T47D (cell line): ENCODE data around the gene GET4.
"Not testable (repeated sequence)": the region's sequence is repeated elsewhere in the genome, so short reads cannot be mapped to it uniquely, and the experiment has no call there.

Source experiments
- DNase-seq, 2 experiments: peaks; one replicate each; pipeline versions ENCODE4 v3.0.0 to v3.0.0-alpha.2; 2011 to 2012; ENCODE audit warnings: low read depth in 1 of 2, low spot score in 1 of 2
- JUND ChIP-seq: IDR thresholded peaks from 2 replicates; pipeline ENCODE4 v1.6.1; 2012; ENCODE audit warnings: low read depth
- in situ Hi-C: cut with HindIII; loops from 2 replicates; pipeline ENCODE4 v1.10.0; 2016; ENCODE audit warnings: low sequenced_read_pairs, low pct_unique_long_range_greater_than_20kb

GET4 gene

GRCh38 chr7:921581-922333, 45.4 kb downstream of the GET4 start:
- no peak for TF ChIP-seq JUND
- in situ Hi-C loops: no loop called here
- no peak for DNase-seq

DNA sequence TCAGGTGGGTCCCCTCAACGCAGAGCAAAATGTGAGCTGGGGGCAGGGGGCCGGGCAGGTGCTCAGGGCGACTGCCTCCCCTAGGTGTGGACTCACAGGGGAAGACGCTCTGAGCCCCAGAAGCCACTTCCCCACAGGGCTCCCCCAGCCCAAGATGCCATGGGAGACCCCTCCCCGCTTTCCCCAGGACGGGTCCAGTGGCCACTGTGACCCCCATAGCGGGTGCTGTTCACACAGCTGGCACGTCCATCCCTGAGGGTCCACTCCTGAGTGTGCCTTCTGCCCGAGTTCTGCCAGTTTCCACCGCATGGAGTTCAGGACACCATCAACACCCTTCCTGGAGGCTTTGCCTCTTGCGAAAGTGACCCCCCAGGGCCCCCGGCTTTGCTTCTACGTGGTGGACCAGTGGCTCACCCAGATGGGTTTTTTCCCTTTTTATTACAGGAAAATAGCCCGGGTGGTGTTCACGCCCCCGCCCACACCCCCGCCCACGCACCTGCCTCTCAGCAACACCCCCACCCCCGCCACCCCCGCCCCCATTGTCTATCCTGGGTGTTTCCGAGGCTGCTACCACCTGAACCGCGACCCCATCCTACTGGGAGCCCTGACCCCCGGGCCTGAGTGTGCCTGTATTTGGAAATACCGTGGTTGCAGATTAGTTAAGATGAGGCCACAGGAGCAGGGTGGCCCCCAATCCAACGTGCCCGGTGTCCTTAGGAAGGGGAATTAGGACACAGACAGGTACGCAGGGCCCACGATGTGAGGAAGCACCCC, 46.2 kb downstream of the GET4 start:
- in situ Hi-C loops: no loop called here
- TF ChIP-seq JUND: no peak

GRCh38 chr7:923108-924041, 47.0 kb downstream of the GET4 start:
- in situ Hi-C loops: no loop called here
- no peak for TF ChIP-seq JUND
- no peak for DNase-seq

More for the DNA sequence above, 46.2 kb downstream of the GET4 start:
- no peak for DNase-seq

DNA sequence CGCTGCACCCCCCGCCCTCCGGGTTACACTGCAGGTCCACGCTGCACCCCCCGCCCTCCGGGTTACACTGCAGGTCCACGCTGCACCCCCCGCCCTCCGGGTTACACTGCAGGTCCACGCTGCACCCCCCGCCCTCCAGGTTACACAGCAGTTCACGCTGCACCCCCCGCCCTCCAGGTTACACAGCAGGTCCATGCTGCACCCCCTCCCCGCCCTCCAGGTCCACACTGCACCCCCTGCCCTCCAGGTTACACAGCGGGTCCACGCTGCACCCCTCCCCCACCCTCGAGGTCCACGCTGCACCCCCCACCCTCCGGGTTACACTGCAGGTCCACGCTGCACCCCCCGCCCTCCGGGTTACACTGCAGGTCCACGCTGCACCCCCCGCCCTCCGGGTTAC, 47.7 kb downstream of the GET4 start:
- DNase-seq, in situ Hi-C loops: not testable (repeated sequence)

DNA sequence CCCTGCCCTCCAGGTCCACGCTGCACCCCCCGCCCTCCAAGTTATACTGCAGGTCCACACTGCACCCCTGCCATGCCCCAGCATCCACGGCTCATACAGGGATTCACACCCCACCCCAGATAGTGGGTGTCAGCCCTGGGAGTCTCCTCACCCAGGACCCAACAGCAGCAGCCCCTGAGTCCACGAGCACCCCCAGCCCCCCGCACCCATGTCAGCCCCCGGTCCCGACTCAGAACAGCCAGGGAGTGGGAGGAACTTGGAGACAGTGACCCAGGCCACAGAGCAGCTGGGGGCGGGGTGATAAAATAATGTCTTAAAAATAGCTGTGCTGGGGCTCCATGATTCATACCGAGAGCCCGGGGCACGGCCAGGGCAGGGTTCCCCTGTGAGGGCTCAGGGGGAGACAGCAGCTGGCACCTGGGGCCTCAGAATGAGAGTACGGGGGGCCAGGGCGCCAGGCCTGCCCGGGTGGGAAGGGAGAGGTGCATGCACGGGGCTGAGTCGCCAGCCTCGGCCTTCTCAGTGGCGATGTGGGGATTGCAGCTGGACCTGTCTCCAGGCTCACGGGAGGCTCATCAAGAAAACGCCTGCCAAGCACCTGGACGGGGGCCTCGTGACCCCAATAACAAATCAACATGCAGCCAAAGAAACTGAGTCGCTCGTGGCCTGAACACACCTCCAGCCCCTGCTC, 48.3 kb downstream of the GET4 start:
- no peak for TF ChIP-seq JUND
- in situ Hi-C loops: no loop called here
- DNase-seq: no peak

DNA sequence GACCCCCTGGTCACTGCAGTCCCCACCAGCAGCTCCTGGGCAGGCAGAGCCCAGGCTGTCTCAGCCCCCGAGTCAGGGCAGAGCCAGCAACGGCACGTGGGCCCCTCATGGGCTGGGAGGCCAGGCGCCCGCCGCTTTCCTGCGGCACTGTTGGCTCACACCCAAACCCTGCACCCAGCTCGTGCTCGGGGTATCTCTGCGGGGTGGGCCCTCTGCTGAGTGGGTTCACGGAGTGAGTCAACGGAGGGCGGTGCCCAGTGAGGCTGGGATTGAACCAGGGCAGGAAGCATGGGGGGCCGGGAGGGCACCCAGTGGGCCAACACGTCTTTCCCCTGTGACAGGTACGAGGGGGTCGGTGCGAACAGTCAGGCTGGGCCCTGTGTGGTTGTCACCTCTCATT, 49.2 kb downstream of the GET4 start:
- in situ Hi-C loops: no loop called here
- TF ChIP-seq JUND: no peak
- no peak for DNase-seq

DNA sequence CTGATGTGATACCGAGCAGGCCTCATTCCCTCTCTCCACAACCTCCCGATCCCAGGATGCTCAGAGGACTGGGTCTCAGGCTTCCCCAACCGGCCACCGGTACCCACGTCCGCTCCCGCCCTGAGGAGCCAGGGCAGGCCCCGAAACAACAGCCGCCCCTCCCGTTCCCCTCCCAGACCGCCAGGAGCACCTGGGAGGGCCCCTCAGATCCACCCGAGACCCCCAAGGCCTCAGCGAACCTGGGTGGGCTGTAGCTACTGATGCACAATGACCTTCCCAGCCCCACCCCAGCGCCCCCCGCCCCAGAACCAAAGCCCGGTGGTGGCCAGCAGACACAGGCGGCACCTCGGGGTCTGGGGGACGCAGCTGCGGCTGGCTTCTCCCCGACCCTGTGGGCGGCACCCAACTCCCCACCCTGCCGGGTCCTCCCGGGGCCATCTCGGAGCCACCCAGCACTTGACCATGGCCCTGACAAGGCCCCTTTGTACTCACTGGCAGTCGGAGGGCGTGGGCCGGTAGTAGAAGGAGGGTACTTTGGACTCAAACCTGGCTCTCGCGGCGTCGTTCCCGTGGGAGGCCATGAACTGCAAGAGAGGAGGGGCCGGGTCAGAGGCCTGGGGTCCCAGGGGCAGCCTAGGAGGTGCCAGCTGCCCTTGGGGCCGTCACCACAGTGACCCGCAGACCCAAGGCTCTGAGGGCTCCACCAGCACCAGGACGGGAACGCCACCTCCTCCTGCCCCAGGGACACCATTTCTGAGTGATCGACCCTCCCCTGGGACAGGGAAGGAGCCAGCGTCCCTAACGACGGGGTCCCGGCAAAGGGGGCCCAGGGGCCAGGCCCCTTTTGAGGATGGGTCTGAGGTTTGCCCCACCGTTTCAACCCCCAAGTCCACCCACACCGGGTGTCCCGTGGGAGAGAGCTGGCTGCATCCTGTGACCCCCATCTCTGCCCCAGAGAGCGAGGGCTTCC, 50.0 kb downstream of the GET4 start:
- in situ Hi-C loops: no loop called here
- no peak for DNase-seq
- no peak for TF ChIP-seq JUND

GRCh38 chr7:927031-927671, 50.8 kb downstream of the GET4 start:
- no peak for TF ChIP-seq JUND
- in situ Hi-C loops: no loop called here
- no peak for DNase-seq

GRCh38 chr7:929311-929711, 53.0 kb downstream of the GET4 start:
- no peak for TF ChIP-seq JUND
- in situ Hi-C loops: no loop called here
- DNase-seq: no peak

DNA sequence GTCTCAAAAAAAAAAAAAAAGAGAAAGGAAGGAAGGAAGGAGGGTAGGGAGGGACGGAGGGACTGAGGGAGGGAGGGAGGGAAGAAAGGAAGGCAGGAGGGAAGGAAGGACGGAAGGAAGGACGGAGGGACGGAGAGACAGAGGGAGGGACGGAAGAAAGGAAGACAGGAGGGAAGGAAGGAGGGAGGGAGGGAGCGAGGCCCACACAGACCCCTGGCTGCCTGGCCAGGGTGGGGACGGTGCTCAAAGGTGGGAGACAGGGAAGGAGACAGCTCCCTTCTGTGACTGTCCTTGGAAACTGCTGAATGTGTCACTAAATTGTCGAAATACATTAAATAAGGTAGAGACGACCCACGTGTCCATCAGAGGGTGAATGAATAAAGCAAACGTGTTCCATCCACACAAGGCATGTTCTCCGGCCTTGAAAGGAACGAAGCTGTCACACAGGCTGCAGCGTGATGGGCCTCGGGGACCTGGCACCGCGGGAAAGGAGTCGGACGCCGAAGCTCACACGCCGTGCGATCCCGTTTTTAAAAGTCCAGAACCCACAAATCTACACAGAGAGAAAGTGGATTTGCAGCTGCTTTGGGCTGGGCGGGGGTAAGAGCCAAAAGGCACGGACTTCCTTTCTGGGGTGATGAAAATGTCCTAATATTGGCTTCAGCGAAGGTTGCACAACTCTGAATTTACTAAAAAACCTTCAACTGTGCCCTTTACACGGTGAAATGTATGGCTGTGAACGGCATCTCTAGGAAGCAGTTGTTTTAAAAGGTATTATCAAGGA, 54.8 kb downstream of the GET4 start:
- TF ChIP-seq JUND: no peak
- DNase-seq: no peak
- in situ Hi-C loops: no loop called here
